Measurements from ENCODE around the gene COL4A2.

GRCh38 chr13:110458594-110459365, 151.7 kb downstream of the COL4A2 start:
- TF ChIP-seq CTCF (IDR thresholded peaks at IDR 0.05) (no peak), POLR2A (IDR thresholded peaks at IDR 0.05) (no peak)
